ENCODE results near the gene PHIP. TPM values are rescaled to one million over a fixed set of nuclear protein-coding genes. Genes with fewer than 3 reads are reported as not detected.
"Not testable (repeated sequence)": the region's sequence is repeated elsewhere in the genome, so short reads cannot be mapped to it uniquely, and the experiment has no call there.

PHIP gene
- polyA plus RNA-seq, 3 donors, result 4.6 to 7.1 (median 5.4) TPM

DNA sequence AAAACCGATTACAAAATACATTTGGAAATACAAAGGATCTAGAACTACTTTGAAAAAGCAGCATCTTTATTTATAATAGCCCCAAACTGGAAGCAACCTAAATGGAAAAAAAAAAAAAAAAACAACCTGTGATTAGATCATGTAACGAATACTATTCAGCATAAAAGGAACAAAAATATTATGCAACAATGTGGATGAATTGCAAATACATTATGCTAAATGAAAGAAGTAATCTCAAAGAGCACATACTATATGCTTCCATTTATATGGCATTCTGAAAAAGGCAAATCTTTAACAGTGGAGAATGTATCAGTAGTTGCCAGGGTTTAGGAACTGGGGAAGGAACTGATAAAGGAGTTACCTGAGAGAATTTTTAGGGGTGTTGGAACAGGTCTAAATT is 181.8 kb downstream of the PHIP start:
- H3K27ac ChIP-seq (ENCODE audit: low read depth, low read length), result no peak overlapping the region
- 74 to 92% (median 79%) methylated on average over 2 of the region's 2 CpGs for WGBS, 3 donors

DNA sequence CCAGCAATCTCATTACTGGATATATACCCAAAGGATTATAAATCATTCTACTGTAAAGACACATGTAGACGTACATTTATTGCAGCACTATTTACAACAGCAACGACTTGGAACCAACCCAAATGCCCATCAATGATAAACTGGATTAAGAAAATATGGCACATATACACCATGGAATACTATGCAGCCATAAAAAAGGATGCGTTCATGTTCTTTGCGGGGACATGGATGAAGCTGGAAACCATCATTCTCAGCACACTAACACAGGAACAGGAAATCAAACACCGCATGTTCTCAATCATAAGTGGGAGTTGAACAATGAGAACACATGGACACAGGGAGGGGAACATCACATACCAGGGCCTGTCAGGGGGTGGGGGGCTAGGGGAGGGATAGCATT is 188.2 kb downstream of the PHIP start:
- WGBS, 3 donors, result 95 to 96% (median 96%) methylated on average over 5 of the region's 5 CpGs
- H3K27ac ChIP-seq (ENCODE audit: low read depth, low read length), result not testable (repeated sequence)

Other genes starting within 250 kb of the PHIP start
- 1 to 10 TPM in 2 of 3 donors, under 1 TPM in 1; 0.97 to 4.0 (median 1.7) TPM for gene IRAK1BP1, start 210.7 kb downstream of the PHIP start, polyA plus RNA-seq
- gene HMGN3, start 156.4 kb upstream of the PHIP start, polyA plus RNA-seq, result 100 to 1,000 TPM in 1 of 3 donors, 10 to 100 TPM in 2; 51.7 to 146 (median 85.5) TPM

Measured in adipose tissue (tissue), 3 donors.